ENCODE measurements around the gene ALX4.

ALX4 gene

GRCh38 chr11:44313761-44314489 lies 4.0 kb upstream of the ALX4 start (continued):
- TF ChIP-seq REST (tag by site-specific recombination; IDR thresholded peaks at IDR 0.05) (no peak), OVOL3 (tag by site-specific recombination; IDR thresholded peaks at IDR 0.05) (no peak), ZNF433 (tag by site-specific recombination; IDR thresholded peaks at IDR 0.05; ENCODE audit: low read depth) (no peak), ZSCAN4 (tag by site-specific recombination; IDR thresholded peaks at IDR 0.05) (no peak)
- TF ChIP-seq, protein P1, sequence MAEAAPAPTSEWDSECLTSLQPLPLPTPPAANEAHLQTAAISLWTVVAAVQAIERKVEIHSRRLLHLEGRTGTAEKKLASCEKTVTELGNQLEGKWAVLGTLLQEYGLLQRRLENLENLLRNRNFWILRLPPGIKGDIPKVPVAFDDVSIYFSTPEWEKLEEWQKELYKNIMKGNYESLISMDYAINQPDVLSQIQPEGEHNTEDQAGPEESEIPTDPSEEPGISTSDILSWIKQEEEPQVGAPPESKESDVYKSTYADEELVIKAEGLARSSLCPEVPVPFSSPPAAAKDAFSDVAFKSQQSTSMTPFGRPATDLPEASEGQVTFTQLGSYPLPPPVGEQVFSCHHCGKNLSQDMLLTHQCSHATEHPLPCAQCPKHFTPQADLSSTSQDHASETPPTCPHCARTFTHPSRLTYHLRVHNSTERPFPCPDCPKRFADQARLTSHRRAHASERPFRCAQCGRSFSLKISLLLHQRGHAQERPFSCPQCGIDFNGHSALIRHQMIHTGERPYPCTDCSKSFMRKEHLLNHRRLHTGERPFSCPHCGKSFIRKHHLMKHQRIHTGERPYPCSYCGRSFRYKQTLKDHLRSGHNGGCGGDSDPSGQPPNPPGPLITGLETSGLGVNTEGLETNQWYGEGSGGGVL (tag by site-specific recombination; IDR thresholded peaks at IDR 0.05) = no peak

DNA sequence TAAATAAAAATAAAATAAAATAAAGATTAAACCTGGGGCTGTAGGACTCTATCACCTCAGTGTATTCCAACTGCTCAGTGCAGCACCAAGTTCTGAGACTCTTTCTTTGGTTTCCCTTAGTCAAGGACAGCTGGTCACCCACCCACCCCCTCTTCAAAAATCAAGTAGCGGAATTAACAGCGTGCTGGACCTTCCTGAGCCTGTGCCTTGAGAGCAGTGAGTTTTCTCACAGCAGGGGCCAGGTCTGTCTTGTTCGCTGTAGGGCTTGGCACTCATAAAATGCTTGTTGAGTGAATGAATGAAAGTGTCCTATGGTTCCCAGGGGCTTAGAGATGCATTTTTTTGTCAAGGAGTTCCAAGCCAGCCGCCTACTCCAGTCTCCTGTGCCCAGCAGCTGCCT lies 2.9 kb upstream of the ALX4 start:
- CTCF ChIA-PET = no interaction called here
- Histone ChIP-seq H3K36me3 (ENCODE audit: control insufficient read depth in 2 of 2, insufficient read depth in 1 of 2, low read length in 2 of 2) (no peaks in the 10 kb centered on the region), H3K4me1 (ENCODE audit: control insufficient read depth, insufficient read depth, low read length) (peaks cover 3% of the 10 kb centered on the region; the same call in 1 of the 2 replicates), H3K9me3 (ENCODE audit: control insufficient read depth, insufficient read depth, low read depth, low read length) (no peaks in the 10 kb centered on the region), H3K4me3 (ENCODE audit: low read depth, low read length) (no peak overlapping the region), H3K27ac (ENCODE audit: extremely low read depth, low read depth, low read length) (no peak overlapping the region)
- TF ChIP-seq ZNF555 (tag by site-specific recombination; conservative IDR thresholded peaks at IDR 0.05) = no peak
- TF ChIP-seq SETDB1 (IDR thresholded peaks at IDR 0.05; ENCODE audit: insufficient read length, low read length) = no peak
- TF ChIP-seq, protein P2, sequence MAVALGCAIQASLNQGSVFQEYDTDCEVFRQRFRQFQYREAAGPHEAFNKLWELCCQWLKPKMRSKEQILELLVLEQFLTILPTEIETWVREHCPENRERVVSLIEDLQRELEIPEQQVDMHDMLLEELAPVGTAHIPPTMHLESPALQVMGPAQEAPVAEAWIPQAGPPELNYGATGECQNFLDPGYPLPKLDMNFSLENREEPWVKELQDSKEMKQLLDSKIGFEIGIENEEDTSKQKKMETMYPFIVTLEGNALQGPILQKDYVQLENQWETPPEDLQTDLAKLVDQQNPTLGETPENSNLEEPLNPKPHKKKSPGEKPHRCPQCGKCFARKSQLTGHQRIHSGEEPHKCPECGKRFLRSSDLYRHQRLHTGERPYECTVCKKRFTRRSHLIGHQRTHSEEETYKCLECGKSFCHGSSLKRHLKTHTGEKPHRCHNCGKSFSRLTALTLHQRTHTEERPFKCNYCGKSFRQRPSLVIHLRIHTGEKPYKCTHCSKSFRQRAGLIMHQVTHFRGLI (tag by site-specific recombination; IDR thresholded peaks at IDR 0.05) = peak; percentile 60; the same call in 1 of the 2 replicates
- TF ChIP-seq YY2 (tag by site-specific recombination; IDR thresholded peaks at IDR 0.05) = no peak
- no peak for TF ChIP-seq ZNF791 (tag by site-specific recombination; IDR thresholded peaks at IDR 0.05)
- POLR2A ChIA-PET = no interaction called here

DNA sequence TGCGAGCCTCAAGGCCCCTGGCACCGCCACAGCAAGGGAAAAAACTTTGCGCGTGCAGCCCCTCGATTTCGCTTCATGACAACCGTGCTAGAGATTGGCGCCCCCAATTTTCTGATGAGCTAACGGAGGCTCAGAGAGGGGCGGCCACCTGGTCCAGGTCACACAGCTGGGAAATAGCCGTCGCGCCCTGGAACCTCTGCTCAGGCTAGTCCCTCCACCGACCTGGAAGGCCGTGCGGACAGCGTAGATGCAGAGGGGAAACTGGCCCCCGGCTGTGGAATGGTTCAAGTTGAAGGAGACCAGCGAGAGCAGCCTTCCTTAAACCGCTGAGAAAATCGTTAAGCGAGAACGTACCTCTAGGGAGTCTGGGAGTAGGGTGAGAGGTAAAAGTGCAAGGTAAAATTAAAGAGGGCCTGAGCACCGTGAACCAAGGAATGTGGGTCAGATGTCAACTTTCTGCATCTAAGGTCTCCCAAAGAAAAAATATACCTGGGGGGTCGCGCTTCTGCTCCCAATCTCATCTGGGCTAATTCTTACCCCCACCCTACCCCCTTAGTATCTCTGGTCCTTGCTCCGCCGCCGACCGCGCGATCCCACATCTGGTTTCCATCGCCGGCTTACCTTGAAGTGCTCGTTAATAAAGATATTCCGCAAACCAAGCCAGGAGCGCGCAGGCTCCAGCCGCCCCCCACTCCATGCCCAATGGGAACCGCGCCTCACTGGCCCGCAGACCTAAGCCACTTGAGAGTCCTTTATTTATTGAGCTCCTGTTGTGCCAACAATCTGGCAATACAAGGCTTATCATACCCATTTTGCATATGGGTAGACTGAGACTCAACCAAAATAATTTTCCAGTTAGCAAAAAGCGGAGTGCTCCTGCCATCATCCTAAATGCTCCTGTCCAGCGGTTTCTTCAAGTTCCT lies 1.7 kb upstream of the ALX4 start:
- CTCF ChIA-PET = no interaction called here
- TF ChIP-seq ZNF560 (tag by site-specific recombination; IDR thresholded peaks at IDR 0.05; ENCODE audit: borderline replicate concordance) (no peak), ZFP41 (tag by site-specific recombination; IDR thresholded peaks at IDR 0.05; ENCODE audit: borderline replicate concordance) (no peak), ZNF776 (tag by site-specific recombination; IDR thresholded peaks at IDR 0.05; ENCODE audit: borderline replicate concordance) (no peak), ZNF37A (tag by site-specific recombination; IDR thresholded peaks at IDR 0.05) (no peak), EGR2 (tag by site-specific recombination; IDR thresholded peaks at IDR 0.05; ENCODE audit: low read depth) (no peak), ZNF174 (tag by site-specific recombination; IDR thresholded peaks at IDR 0.05) (no peak), MEIS1 (CRISPR knock-in tag; IDR thresholded peaks at IDR 0.05; ENCODE audit: borderline replicate concordance) (no peak), BCL6B (tag by site-specific recombination; IDR thresholded peaks at IDR 0.05) (no peak), ZBTB48 (tag by site-specific recombination; IDR thresholded peaks at IDR 0.05) (no peak)

More for the DNA sequence above, 1.7 kb upstream of the ALX4 start:
- H3K36me3 ChIP-seq (ENCODE audit: control insufficient read depth in 2 of 2, insufficient read depth in 1 of 2, low read length in 2 of 2) = no peaks in the 10 kb centered on the region
- H3K4me1 ChIP-seq (ENCODE audit: control insufficient read depth, insufficient read depth, low read length) = peaks cover 3% of the 10 kb centered on the region; the same call in 1 of the 2 replicates
- H3K9me3 ChIP-seq (ENCODE audit: control insufficient read depth, insufficient read depth, low read depth, low read length) = no peaks in the 10 kb centered on the region
- no peak overlapping the region for H3K27ac ChIP-seq (ENCODE audit: extremely low read depth, low read depth, low read length)
- no peak overlapping the region for H3K4me3 ChIP-seq (ENCODE audit: low read depth, low read length)
- POLR2A ChIA-PET = no interaction called here
